Psoas muscle (tissue), 8 donors: Measurements from ENCODE around the gene MBD3L5. TPM values are rescaled to one million over a fixed set of nuclear protein-coding genes. Genes with fewer than 3 reads are reported as not detected.

Experiments used
- ATAC-seq, 4 donors: fragments of 200-7000 bp; cut with Tn5 transposase; one replicate each; pipeline ENCODE4 v1.9.1; 2020; ENCODE audit warnings: moderate library complexity in 3 of 4, mild to moderate bottlenecking in 2 of 4
- DNase-seq, 2 donors: peaks; one replicate each; pipeline ENCODE4 v3.0.0-alpha.2; 2020
- H3K27ac ChIP-seq: fragments of 200-600 bp; one replicate; pipeline ENCODE4 v1.8.0; 2022
- H3K27me3 ChIP-seq, 3 donors: fragments of 200-600 bp in 1 of 3; one replicate each; pipeline versions ENCODE4 v1.6.1 to v1.8.0; 2013 to 2022; ENCODE audit warnings: low read length in 2 of 3, mild to moderate bottlenecking in 2 of 3, moderate library complexity in 1 of 3; ENCODE audit not compliant: insufficient read depth in 3 of 3
- H3K36me3 ChIP-seq, 2 donors: fragments of 200-600 bp in 1 of 2; one replicate each; pipeline versions ENCODE4 v1.6.1 to v1.8.0; 2013 to 2022; ENCODE audit warnings: low read depth in 1 of 2, mild to moderate bottlenecking in 1 of 2, moderate library complexity in 1 of 2; ENCODE audit not compliant: insufficient read depth in 1 of 2
- H3K4me1 ChIP-seq: fragments of 200-600 bp; one replicate; pipeline ENCODE4 v1.8.0; 2022
- H3K4me3 ChIP-seq: fragments of 200-600 bp; one replicate; pipeline ENCODE4 v1.8.0; 2022; ENCODE audit warnings: mild to moderate bottlenecking
- H3K9me3 ChIP-seq: fragments of 200-600 bp; one replicate; pipeline ENCODE4 v1.8.0; 2022
- CTCF ChIP-seq: fragments of 200-600 bp; IDR thresholded peaks from one replicate; pipeline ENCODE4 v1.8.0; 2022; ENCODE audit warnings: antibody characterized with exemption
- WGBS, 3 donors: extraction: QIAGEN DNeasy Blood & Tissue Kit; methylation state at CpG; one replicate each; pipeline versions ENCODE4 v1.1.6 to v1.1.7; 2013; 5-methylcytosine and 5-hydroxymethylcytosine counted together
- intact Hi-C, 2 donors: fragments of 100-400 bp; cut with DNase I; formaldehyde crosslinking; loops; one replicate each; pipeline versions ENCODE4 v1.11.0 to v1.14.2; 2022
- polyA plus RNA-seq, 3 donors: library from polyadenylated mRNA; stranded (reverse); fragments of 200-250 nt; gene quantifications; one replicate each; pipeline ENCODE4 v1.2.3, GENCODE V29; 2013
- total RNA-seq, 4 donors: library from RNA; stranded (reverse); fragmentation: NEBNext Ultra II Directional in 2 of 4; extraction: Animal tissue kit (Norgen Biotek cat#: 25700) in 2 of 4; gene quantifications; one replicate each; pipeline versions ENCODE4 v1.2.1 to v1.2.4, GENCODE V29; 2021 to 2023
- donor health status: healthy with polysubstance abuse.
- donor health status: DM: no; HTN: no; CAD: no; lungs with moderate emphysema.
- donor health status: Bipolar disorder and iron deficiency.
- donor health status: healthy.
- donor health status: DM: yes; HTN: yes; CAD: no.
- donor health status: DM: no; HTN: no; CAD: no.
- donor health status: DM: no; HTN: no; CAD: no.
- donor health status: DM: yes; HTN: yes; CAD: no.

MBD3L5 gene
- total and polyA plus RNA-seq, 7 donors: not detected

DNA sequence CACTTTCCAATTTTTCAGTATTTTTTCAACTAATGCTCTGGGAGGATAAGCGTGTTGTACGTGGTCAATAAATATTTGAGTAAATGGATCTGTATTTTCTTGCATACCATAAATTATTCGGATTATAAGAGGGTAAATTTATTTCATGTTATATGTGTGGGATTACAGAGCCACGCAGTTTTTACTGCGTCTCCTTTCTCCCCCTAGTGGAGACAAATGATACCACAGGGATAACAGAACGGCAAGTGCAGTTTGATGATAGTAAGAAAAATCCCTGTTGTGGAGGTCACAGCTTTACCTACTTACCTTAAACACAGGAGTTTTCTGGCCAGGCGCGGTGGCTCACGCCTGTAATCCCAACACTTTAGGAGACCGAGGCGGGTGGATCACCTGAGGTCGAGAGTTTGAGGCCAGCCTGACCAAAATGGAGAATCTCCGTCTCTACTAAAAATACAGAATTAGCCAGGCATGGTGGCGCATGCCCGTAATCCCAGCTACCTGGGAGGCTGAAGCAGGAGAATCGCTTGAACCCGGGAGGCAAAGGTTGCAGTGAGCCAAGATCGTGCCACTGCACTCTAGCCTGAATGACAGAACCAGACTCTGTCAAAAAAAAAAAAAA, 26.0 kb upstream of the MBD3L5 start:
- WGBS, 3 donors: 51 to 59% (median 52%) methylated on average over 18 of the region's 18 CpGs
- no peak for ATAC-seq
- H3K9me3 ChIP-seq: no peaks in the 10 kb centered on the region
- intact Hi-C loops: no loop called here
- DNase-seq: no peak
- TF ChIP-seq CTCF: peak; percentile 61
- no peak overlapping the region for H3K4me3 ChIP-seq
- no peaks in the 10 kb centered on the region for H3K4me1 ChIP-seq
- H3K36me3 ChIP-seq: no peaks in the 10 kb centered on the region
- H3K27ac ChIP-seq: no peak overlapping the region
- no peaks in the 10 kb centered on the region for H3K27me3 ChIP-seq

- 72 to 74% (median 73%) methylated on average over 11 of the region's 11 CpGs for WGBS, 3 donors
- Histone ChIP-seq H3K27me3 (no peaks in the 10 kb centered on the region), H3K27ac (no peak overlapping the region), H3K4me3 (no peak overlapping the region), H3K9me3 (no peaks in the 10 kb centered on the region), H3K36me3 (no peaks in the 10 kb centered on the region), H3K4me1 (no peaks in the 10 kb centered on the region)
- DNase-seq (no peak), ATAC-seq (no peak)
- intact Hi-C loops: no loop called here
- TF ChIP-seq CTCF: no peak
These were observed 24.2 kb upstream of the MBD3L5 start for GRCh38 chr19:7006135-7006704.

- ATAC-seq: no peak
- peaks cover 3% of the 10 kb centered on the region for H3K9me3 ChIP-seq
- peaks cover 0 to under 1% (median 0%) of the 10 kb centered on the region in 3 donors for H3K27me3 ChIP-seq
- no peak overlapping the region for H3K27ac ChIP-seq
- no peak for DNase-seq
- H3K4me1 ChIP-seq: no peaks in the 10 kb centered on the region
- no peak for TF ChIP-seq CTCF
- H3K36me3 ChIP-seq: no peaks in the 10 kb centered on the region
- 53 to 67% (median 67%) methylated on average over 4 of the region's 4 CpGs for WGBS, 3 donors
- no peak overlapping the region for H3K4me3 ChIP-seq
- intact Hi-C loops: no loop called here
These were observed 22.5 kb upstream of the MBD3L5 start for GRCh38 chr19:7007859-7008258.

GRCh38 chr19:7010722-7011593, 19.4 kb upstream of the MBD3L5 start:
- no peak overlapping the region for H3K4me3 ChIP-seq
- H3K36me3 ChIP-seq: no peaks in the 10 kb centered on the region
- 76 to 86% (median 84%) methylated on average over 11 to 12 of the region's 12 CpGs for WGBS, 3 donors
- no peak for TF ChIP-seq CTCF
- intact Hi-C loops: no loop called here
- ATAC-seq (no peak), DNase-seq (no peak)
- no peaks in the 10 kb centered on the region for H3K4me1 ChIP-seq
- H3K9me3 ChIP-seq: peaks cover 3% of the 10 kb centered on the region
- no peak overlapping the region for H3K27ac ChIP-seq
- H3K27me3 ChIP-seq: peaks cover 0 to 3% (median 0%) of the 10 kb centered on the region in 3 donors
